IMR-90 (cell line): Measurements from ENCODE around the gene GSTP1. TPM values are rescaled to one million over a fixed set of nuclear protein-coding genes. Genes with fewer than 3 reads are reported as not detected.

Source experiments
- ATAC-seq: fragments of 200-7000 bp; cut with Tn5 transposase; 2 replicates; pipeline ENCODE4 v1.9.1; 2020; ENCODE audit warnings: low read depth, mild to moderate bottlenecking, moderate library complexity
- BruUV-seq: library from RNA; stranded (reverse); fragments of 400-500 nt; replicated peaks from 2 replicates; lab custom pipeline; 2021; lab: Mats Ljungman, UMichigan
- CTCF ChIA-PET: fragments of 300-600 bp; formaldehyde crosslinking; extraction: SDS; loops from one replicate; lab custom pipeline; 2021; ENCODE audit warnings: antibody characterized with exemption; lab: Yijun Ruan, JAX
- POLR2A ChIA-PET: fragments of 300-600 bp; sonication (Branson Sonifier 250); formaldehyde crosslinking; loops from one replicate; lab custom pipeline; 2022; ENCODE audit warnings: antibody characterized with exemption; ENCODE audit not compliant: unreplicated experiment; lab: Charles Lee
- DNase-seq: peaks from one replicate; pipeline ENCODE4 v3.0.0; 2013
- H2AFZ ChIP-seq: replicated peaks from 2 replicates; pipeline ENCODE3; 2013; ENCODE audit warnings: low read length, mild to moderate bottlenecking; ENCODE audit not compliant: poor library complexity
- H2AK5ac ChIP-seq: 2 replicates; pipeline ENCODE4 v1.6.1; 2013; ENCODE audit warnings: low read depth, low read length, inconsistent platforms
- H2AK9ac ChIP-seq: replicated peaks from 2 replicates; pipeline ENCODE3; 2013; ENCODE audit warnings: mild to moderate bottlenecking, low read depth, low read length, moderate library complexity; ENCODE audit not compliant: poor library complexity
- H2BK120ac ChIP-seq: 2 replicates; pipeline ENCODE4 v1.6.1; 2013; ENCODE audit warnings: low read depth, low read length, inconsistent platforms
- H2BK15ac ChIP-seq: 3 replicates; pipeline ENCODE4 v1.6.1; 2013; ENCODE audit warnings: low read depth, low read length, inconsistent platforms
- H2BK20ac ChIP-seq: 2 replicates; pipeline ENCODE4 v1.6.1; 2013; ENCODE audit warnings: low read depth, mild to moderate bottlenecking, inconsistent platforms, low read length, moderate library complexity
- H2BK5ac ChIP-seq: 2 replicates; pipeline ENCODE4 v1.6.1; 2013; ENCODE audit warnings: mild to moderate bottlenecking, low read depth, low read length, inconsistent platforms; ENCODE audit not compliant: poor library complexity, severe bottlenecking
- H3K14ac ChIP-seq: replicated peaks from 2 replicates; pipeline ENCODE4 v1.6.1; 2013; ENCODE audit warnings: low read depth, low read length, inconsistent platforms
- H3K18ac ChIP-seq: 2 replicates; pipeline ENCODE4 v1.6.1; 2013; ENCODE audit warnings: low read depth, low read length, control low read depth
- H3K23ac ChIP-seq: 2 replicates; pipeline ENCODE4 v1.6.1; 2013; ENCODE audit warnings: low read depth, low read length, inconsistent platforms
- H3K27ac ChIP-seq: 2 replicates; pipeline ENCODE4 v1.5.1; 2013; ENCODE audit warnings: mild to moderate bottlenecking, control low read depth, low read length; ENCODE audit not compliant: insufficient read depth
- H3K27me3 ChIP-seq: 2 replicates; pipeline ENCODE4 v1.6.1; 2013; ENCODE audit warnings: low read length; ENCODE audit not compliant: control insufficient read depth, insufficient read depth
- H3K36me3 ChIP-seq: 2 replicates; pipeline ENCODE4 v1.6.1; 2013; ENCODE audit warnings: low read length, mixed read lengths; ENCODE audit not compliant: control insufficient read depth, insufficient read depth
- H3K4ac ChIP-seq: 2 replicates; pipeline ENCODE4 v1.6.1; 2013; ENCODE audit warnings: low read depth, low read length, inconsistent platforms
- H3K4me1 ChIP-seq: 2 replicates; pipeline ENCODE4 v1.6.1; 2013; ENCODE audit warnings: low read length, mixed read lengths; ENCODE audit not compliant: control insufficient read depth, insufficient read depth
- H3K4me2 ChIP-seq: 2 replicates; pipeline ENCODE4 v1.6.1; 2013; ENCODE audit warnings: low read depth, mild to moderate bottlenecking, control low read depth, low read length, moderate library complexity
- H3K4me3 ChIP-seq: 2 replicates; pipeline ENCODE4 v1.5.1; 2013; ENCODE audit warnings: low read depth, mild to moderate bottlenecking, control low read depth, low read length, moderate library complexity; ENCODE audit not compliant: insufficient read depth
- H3K56ac ChIP-seq: 2 replicates; pipeline ENCODE4 v1.6.1; 2013; ENCODE audit warnings: low read length, inconsistent platforms; ENCODE audit not compliant: insufficient read depth; ENCODE audit errors: extremely low read depth
- H3K79me1 ChIP-seq, 2 experiments: 2 replicates each; pipeline ENCODE4 v1.6.1; 2013; ENCODE audit warnings: low read length in 2 of 2, inconsistent platforms in 1 of 2, low read depth in 1 of 2
- H3K9ac ChIP-seq: 2 replicates; pipeline ENCODE4 v1.6.1; 2013; ENCODE audit warnings: low read depth, low read length, control low read depth
- H3K9me1 ChIP-seq: 2 replicates; pipeline ENCODE4 v1.6.1; 2013; ENCODE audit warnings: low read length, inconsistent platforms; ENCODE audit not compliant: insufficient read depth
- H3K9me3 ChIP-seq: 2 replicates; pipeline ENCODE4 v1.6.1; 2013; ENCODE audit warnings: low read length; ENCODE audit not compliant: control insufficient read depth, insufficient read depth
- H4K20me1 ChIP-seq: 2 replicates; pipeline ENCODE4 v1.6.1; 2013; ENCODE audit warnings: low read length, inconsistent platforms; ENCODE audit not compliant: insufficient read depth
- H4K5ac ChIP-seq: 2 replicates; pipeline ENCODE4 v1.6.1; 2013; ENCODE audit warnings: mild to moderate bottlenecking, low read depth, low read length, control low read depth
- H4K8ac ChIP-seq, 2 experiments: 2 replicates each; pipeline ENCODE4 v1.6.1; 2013; ENCODE audit warnings: low read depth in 2 of 2, low read length in 2 of 2, control low read depth in 1 of 2, inconsistent platforms in 1 of 2
- H4K91ac ChIP-seq: 2 replicates; pipeline ENCODE4 v1.6.1; 2013; ENCODE audit warnings: low read depth, low read length, inconsistent platforms; ENCODE audit not compliant: insufficient read depth
- BHLHE40 ChIP-seq: fragments of 150-350 bp; IDR thresholded peaks from 2 replicates; pipeline ENCODE4 v1.6.1; 2016; ENCODE audit warnings: mild to moderate bottlenecking, low read depth, low read length
- CEBPB ChIP-seq: IDR thresholded peaks from 2 replicates; pipeline ENCODE4 v1.6.1; 2012; ENCODE audit warnings: low read depth, low read length, improper control_type of control experiment
- CHD1 ChIP-seq: IDR thresholded peaks from 2 replicates; pipeline ENCODE4 v1.6.1; 2012; ENCODE audit warnings: low read depth, low read length, improper control_type of control experiment
- FOS ChIP-seq: fragments of 150-350 bp; IDR thresholded peaks from 2 replicates; pipeline ENCODE4 v1.6.1; 2016; ENCODE audit warnings: low read depth, low read length
- MAFK ChIP-seq: IDR thresholded peaks from 2 replicates; pipeline ENCODE4 v1.6.1; 2012; ENCODE audit warnings: low read depth, low read length, improper control_type of control experiment
- MAZ ChIP-seq: IDR thresholded peaks from 2 replicates; pipeline ENCODE4 v1.6.1; 2012; ENCODE audit warnings: low read depth, mild to moderate bottlenecking, low read length, improper control_type of control experiment, moderate library complexity, borderline replicate concordance
- MXI1 ChIP-seq: IDR thresholded peaks from 2 replicates; pipeline ENCODE4 v1.6.1; 2012; ENCODE audit warnings: low read depth, mild to moderate bottlenecking, low read length, moderate library complexity, borderline replicate concordance
- NFE2L2 ChIP-seq: fragments of 150-350 bp; IDR thresholded peaks from 2 replicates; pipeline ENCODE4 v1.6.1; 2016; ENCODE audit warnings: low read depth, mild to moderate bottlenecking, low read length
- POLR2A ChIP-seq: IDR thresholded peaks from 2 replicates; pipeline ENCODE4 v1.6.1; 2012; ENCODE audit warnings: mild to moderate bottlenecking, low read depth, low read length
- RAD21 ChIP-seq: IDR thresholded peaks from 2 replicates; pipeline ENCODE4 v1.6.1; 2012; ENCODE audit warnings: low read length, improper control_type of control experiment
- RCOR1 ChIP-seq: IDR thresholded peaks from 2 replicates; pipeline ENCODE4 v1.6.1; 2012; ENCODE audit warnings: mild to moderate bottlenecking, low read length, improper control_type of control experiment; ENCODE audit not compliant: insufficient replicate concordance
- RFX5 ChIP-seq: IDR thresholded peaks from 2 replicates; pipeline ENCODE4 v1.8.0; 2012; ENCODE audit warnings: low read depth, mild to moderate bottlenecking, low read length, moderate library complexity
- SMC3 ChIP-seq: fragments of 150-350 bp; IDR thresholded peaks from 2 replicates; pipeline ENCODE4 v1.6.1; 2016; ENCODE audit warnings: low read depth, mild to moderate bottlenecking, antibody characterized with exemption, low read length, moderate library complexity
- WGBS, 2 experiments: methylation state at CpG; one replicate each; pipeline versions ENCODE4 v1.1.5 to v1.1.7; 2013; ENCODE audit warnings: missing lambda C conversion rate in 2 of 2; ENCODE audit not compliant: insufficient read length in 1 of 2; ENCODE audit errors: extremely low coverage in 2 of 2; 5-methylcytosine and 5-hydroxymethylcytosine counted together
- dilution Hi-C: fragments of 300-500 bp; cut with HindIII; formaldehyde crosslinking; loops from one replicate; pipeline ENCODE4 v1.14.3; 2018; ENCODE audit warnings: low sequenced_read_pairs; ENCODE audit not compliant: unreplicated experiment
- in situ Hi-C: fragments of 300-500 bp; cut with MboI; formaldehyde crosslinking; loops from 3 replicates; pipeline ENCODE4 v1.14.3; 2019; ENCODE audit warnings: low sequenced_read_pairs, inconsistent platforms, mixed read lengths
- intact Hi-C: fragments of 100-400 bp; cut with micrococcal nuclease; formaldehyde crosslinking; loops from 2 replicates; pipeline ENCODE4 v1.10.0; 2022
- polyA plus RNA-seq, 3 experiments: library from polyadenylated mRNA; depleted of rRNA; stranded (reverse); fragments of >200 nt; gene quantifications; 2 replicates each; pipeline ENCODE4 v1.2.3, GENCODE V29; 2012; ENCODE audit warnings: low replicate concordance in 1 of 3
- total RNA-seq: library from RNA; depleted of rRNA; stranded (reverse); fragments of >200 nt; gene quantifications from 2 replicates; pipeline ENCODE4 v1.2.3, GENCODE V29; 2012
- TF ChIP-seq, protein P1 (sequence below): conservative IDR thresholded peaks from 2 replicates; pipeline ENCODE4 v1.5.1; 2012; ENCODE audit warnings: mild to moderate bottlenecking, low read depth, low read length, improper control_type of control experiment
- TF ChIP-seq, protein P2 (sequence below): fragments of 150-350 bp; IDR thresholded peaks from 2 replicates; pipeline ENCODE4 v1.6.1; 2016; ENCODE audit warnings: low read depth, mild to moderate bottlenecking, low read length, moderate library complexity, borderline replicate concordance
- TF ChIP-seq, protein P3 (sequence below): fragments of 150-350 bp; IDR thresholded peaks from 2 replicates; pipeline ENCODE4 v1.6.1; 2017; ENCODE audit warnings: mild to moderate bottlenecking, antibody characterized with exemption, low read length, low read depth

GSTP1 gene
- total and polyA plus RNA-seq, 2 of the 4 experiments (the other 2 are of a cell fraction) = 947 to 1,539 TPM

DNA sequence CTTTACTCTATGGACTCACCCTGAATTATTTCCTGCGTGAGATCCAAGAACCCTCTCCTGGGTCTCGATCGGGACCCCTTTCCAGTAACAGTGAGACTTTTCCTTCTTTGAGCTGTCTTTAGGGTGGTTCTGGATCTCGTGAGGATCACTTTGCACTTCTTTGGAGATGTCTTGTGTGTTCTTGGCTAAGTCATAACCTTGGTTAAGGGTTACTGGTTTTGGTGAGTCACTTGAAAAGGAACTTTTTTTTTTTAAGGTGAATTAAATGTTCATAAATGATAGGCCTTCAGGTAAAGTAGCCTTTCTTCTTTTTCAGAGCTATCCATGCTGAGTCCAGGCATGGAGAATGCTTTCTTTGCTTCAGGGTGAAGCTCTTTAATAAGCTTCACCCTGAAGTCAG lies 19.4 kb upstream of the GSTP1 start:
- H2BK20ac ChIP-seq = 0 out of 2 replicates have a peak overlapping the region, but pooled peaks have one; percentile 18
- dilution Hi-C loops (no loop called here), in situ Hi-C loops (no loop called here), intact Hi-C loops (no loop called here)
- no peak overlapping the region for H2BK120ac ChIP-seq
- no peak overlapping the region for H3K4ac ChIP-seq
- DNase-seq (no peak), ATAC-seq (peak; percentile 16; the same call in 1 of the 2 replicates)
- peaks cover 6% of the 10 kb centered on the region for H3K4me1 ChIP-seq
- H3K56ac ChIP-seq = no peak overlapping the region; the same call in 1 of the 2 replicates
- CTCF ChIA-PET = interaction anchor here (0.7 to 1.4 kb wide), 2 partner anchors 16 to 50 kb away, joined by 3 to 6 read pairs; no protein-coding TSS in a partner anchor
- H3K4me2 ChIP-seq = no peak overlapping the region
- H3K79me1 ChIP-seq = no peaks in the 10 kb centered on the region; a peak in 1 of 4 replicates
- H4K20me1 ChIP-seq = no peaks in the 10 kb centered on the region
- H4K8ac ChIP-seq = no peak overlapping the region
- H2BK15ac ChIP-seq = no peak overlapping the region
- BruUV-seq = no TSS peak
- no peak overlapping the region for H2AK5ac ChIP-seq
- no peak overlapping the region for H2BK5ac ChIP-seq
- no peaks in the 10 kb centered on the region; the same call in 1 of the 2 replicates for H3K27me3 ChIP-seq
- WGBS, 2 experiments = no CpG with 5 or more reads among the region's 4 CpGs
- no peaks in the 10 kb centered on the region for H3K36me3 ChIP-seq
- H3K9ac ChIP-seq = no peak overlapping the region
- no peaks in the 10 kb centered on the region for H3K9me3 ChIP-seq
- peak overlapping the region; percentile 80 for H3K14ac ChIP-seq
- no peak overlapping the region for H4K5ac ChIP-seq
- H2AK9ac ChIP-seq = no peak overlapping the region
- H3K4me3 ChIP-seq = no peak overlapping the region
- H4K91ac ChIP-seq = no peak overlapping the region
- 0 out of 2 replicates have a peak overlapping the region, but pooled peaks have one; percentile 37 for H3K23ac ChIP-seq
- H3K18ac ChIP-seq = no peak overlapping the region
- no peak overlapping the region for H2AFZ ChIP-seq
- H3K9me1 ChIP-seq = peaks cover 7% of the 10 kb centered on the region; the same call in 1 of the 2 replicates
- H3K27ac ChIP-seq = no peak overlapping the region
- POLR2A ChIA-PET = no interaction called here
- no peak for TF ChIP-seq NFE2L2
- TF ChIP-seq, protein P1, sequence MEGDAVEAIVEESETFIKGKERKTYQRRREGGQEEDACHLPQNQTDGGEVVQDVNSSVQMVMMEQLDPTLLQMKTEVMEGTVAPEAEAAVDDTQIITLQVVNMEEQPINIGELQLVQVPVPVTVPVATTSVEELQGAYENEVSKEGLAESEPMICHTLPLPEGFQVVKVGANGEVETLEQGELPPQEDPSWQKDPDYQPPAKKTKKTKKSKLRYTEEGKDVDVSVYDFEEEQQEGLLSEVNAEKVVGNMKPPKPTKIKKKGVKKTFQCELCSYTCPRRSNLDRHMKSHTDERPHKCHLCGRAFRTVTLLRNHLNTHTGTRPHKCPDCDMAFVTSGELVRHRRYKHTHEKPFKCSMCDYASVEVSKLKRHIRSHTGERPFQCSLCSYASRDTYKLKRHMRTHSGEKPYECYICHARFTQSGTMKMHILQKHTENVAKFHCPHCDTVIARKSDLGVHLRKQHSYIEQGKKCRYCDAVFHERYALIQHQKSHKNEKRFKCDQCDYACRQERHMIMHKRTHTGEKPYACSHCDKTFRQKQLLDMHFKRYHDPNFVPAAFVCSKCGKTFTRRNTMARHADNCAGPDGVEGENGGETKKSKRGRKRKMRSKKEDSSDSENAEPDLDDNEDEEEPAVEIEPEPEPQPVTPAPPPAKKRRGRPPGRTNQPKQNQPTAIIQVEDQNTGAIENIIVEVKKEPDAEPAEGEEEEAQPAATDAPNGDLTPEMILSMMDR = no peak
- no peak for TF ChIP-seq CHD1
- no peak for TF ChIP-seq MAFK
- TF ChIP-seq CEBPB = no peak
- no peak for TF ChIP-seq FOS
- TF ChIP-seq RCOR1 = no peak
- TF ChIP-seq, protein P2, sequence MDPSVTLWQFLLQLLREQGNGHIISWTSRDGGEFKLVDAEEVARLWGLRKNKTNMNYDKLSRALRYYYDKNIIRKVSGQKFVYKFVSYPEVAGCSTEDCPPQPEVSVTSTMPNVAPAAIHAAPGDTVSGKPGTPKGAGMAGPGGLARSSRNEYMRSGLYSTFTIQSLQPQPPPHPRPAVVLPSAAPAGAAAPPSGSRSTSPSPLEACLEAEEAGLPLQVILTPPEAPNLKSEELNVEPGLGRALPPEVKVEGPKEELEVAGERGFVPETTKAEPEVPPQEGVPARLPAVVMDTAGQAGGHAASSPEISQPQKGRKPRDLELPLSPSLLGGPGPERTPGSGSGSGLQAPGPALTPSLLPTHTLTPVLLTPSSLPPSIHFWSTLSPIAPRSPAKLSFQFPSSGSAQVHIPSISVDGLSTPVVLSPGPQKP = no peak
- TF ChIP-seq MXI1 = no peak
- no peak for TF ChIP-seq MAZ
- TF ChIP-seq POLR2A = no peak
- TF ChIP-seq SMC3 = no peak
- no peak for TF ChIP-seq RFX5
- TF ChIP-seq BHLHE40 = no peak
- TF ChIP-seq, protein P3, sequence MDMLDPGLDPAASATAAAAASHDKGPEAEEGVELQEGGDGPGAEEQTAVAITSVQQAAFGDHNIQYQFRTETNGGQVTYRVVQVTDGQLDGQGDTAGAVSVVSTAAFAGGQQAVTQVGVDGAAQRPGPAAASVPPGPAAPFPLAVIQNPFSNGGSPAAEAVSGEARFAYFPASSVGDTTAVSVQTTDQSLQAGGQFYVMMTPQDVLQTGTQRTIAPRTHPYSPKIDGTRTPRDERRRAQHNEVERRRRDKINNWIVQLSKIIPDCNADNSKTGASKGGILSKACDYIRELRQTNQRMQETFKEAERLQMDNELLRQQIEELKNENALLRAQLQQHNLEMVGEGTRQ = no peak
- TF ChIP-seq RAD21 = no peak
